Measurements from ENCODE around the gene CCDC39.

CCDC39 gene

GRCh38 chr3:180611006-180611405, 68.3 kb downstream of the CCDC39 start:
- Histone ChIP-seq H3K9me3 (ENCODE audit: low read length) (no peaks in the 10 kb centered on the region), H3K79me2 (ENCODE audit: insufficient read depth, low read length) (no peaks in the 10 kb centered on the region), H3K36me3 (ENCODE audit: insufficient read depth, low read length) (peaks cover 85% of the 10 kb centered on the region), H3K4me1 (ENCODE audit: insufficient read depth, low read length, severe bottlenecking) (no peaks in the 10 kb centered on the region), H3K9ac (ENCODE audit: low read length) (no peak overlapping the region), H2AFZ (ENCODE audit: low read length) (no peak overlapping the region), H3K27me3 (ENCODE audit: insufficient read depth, low read length) (no peaks in the 10 kb centered on the region), H4K20me1 (ENCODE audit: insufficient read depth, low read length) (no peaks in the 10 kb centered on the region), H3K4me3 (ENCODE audit: low read depth, low read length, poor library complexity, severe bottlenecking) (no peak overlapping the region), H3K9me2 (ENCODE audit: low read depth, low read length) (no peaks in the 10 kb centered on the region), H3K27ac (ENCODE audit: low read depth, low read length, poor library complexity, severe bottlenecking) (no peak overlapping the region), H3K4me2 (ENCODE audit: low read length) (no peak overlapping the region), H3F3A (ENCODE audit: insufficient read depth, low read length) (no peaks in the 10 kb centered on the region)
- TF ChIP-seq CTCF (IDR thresholded peaks at IDR 0.05; ENCODE audit: low read length) (no peak), EZH2 (IDR thresholded peaks at IDR 0.05; ENCODE audit: borderline replicate concordance, low read length) (no peak)

- TF ChIP-seq CTCF (IDR thresholded peaks at IDR 0.05; ENCODE audit: low read length): peak; percentile 44; the same call in 1 of the 2 replicates
- TF ChIP-seq EZH2 (IDR thresholded peaks at IDR 0.05; ENCODE audit: borderline replicate concordance, low read length): no peak
- H3F3A ChIP-seq (ENCODE audit: insufficient read depth, low read length): no peaks in the 10 kb centered on the region
- peak within 1 kb of the TSS; percentile 81 for H3K27ac ChIP-seq (ENCODE audit: low read depth, low read length, poor library complexity, severe bottlenecking)
- H3K4me2 ChIP-seq (ENCODE audit: low read length): peak within 1 kb of the TSS; percentile 77
- H2AFZ ChIP-seq (ENCODE audit: low read length): peak within 1 kb of the TSS; percentile 88
- H3K36me3 ChIP-seq (ENCODE audit: insufficient read depth, low read length): peaks cover 34% of the 10 kb centered on the region
- peaks cover 21% of the 10 kb centered on the region for H3K4me1 ChIP-seq (ENCODE audit: insufficient read depth, low read length, severe bottlenecking)
- no peaks in the 10 kb centered on the region for H3K9me2 ChIP-seq (ENCODE audit: low read depth, low read length)
- peaks cover 20% of the 10 kb centered on the region for H3K79me2 ChIP-seq (ENCODE audit: insufficient read depth, low read length)
- peak within 1 kb of the TSS; percentile 70 for H3K4me3 ChIP-seq (ENCODE audit: low read depth, low read length, poor library complexity, severe bottlenecking)
- peak within 1 kb of the TSS; percentile 76 for H3K9ac ChIP-seq (ENCODE audit: low read length)
- peaks cover 3% of the 10 kb centered on the region; the same call in 1 of the 2 replicates for H3K9me3 ChIP-seq (ENCODE audit: low read length)
- H3K27me3 ChIP-seq (ENCODE audit: insufficient read depth, low read length): no peaks in the 10 kb centered on the region
- peaks cover 2% of the 10 kb centered on the region; the same call in 1 of the 2 replicates for H4K20me1 ChIP-seq (ENCODE audit: insufficient read depth, low read length)
These were observed 77.3 kb downstream of the CCDC39 start, which contains the start of gene TTC14 for GRCh38 chr3:180601688-180602666. Gene TTC14, plus strand, starts transcription at chr3:180602163. Its CDS starts 99 bp downstream, at chr3:180602262.

- Histone ChIP-seq H4K20me1 (ENCODE audit: insufficient read depth, low read length) (peaks cover 2% of the 10 kb centered on the region; the same call in 1 of the 2 replicates), H2AFZ (ENCODE audit: low read length) (no peak overlapping the region), H3K27ac (ENCODE audit: low read depth, low read length, poor library complexity, severe bottlenecking) (no peak overlapping the region), H3K9ac (ENCODE audit: low read length) (no peak overlapping the region), H3K9me2 (ENCODE audit: low read depth, low read length) (no peaks in the 10 kb centered on the region), H3K27me3 (ENCODE audit: insufficient read depth, low read length) (no peaks in the 10 kb centered on the region), H3K36me3 (ENCODE audit: insufficient read depth, low read length) (peaks cover 19% of the 10 kb centered on the region), H3K4me3 (ENCODE audit: low read depth, low read length, poor library complexity, severe bottlenecking) (no peak overlapping the region), H3K9me3 (ENCODE audit: low read length) (peaks cover 3% of the 10 kb centered on the region; the same call in 1 of the 2 replicates), H3K4me1 (ENCODE audit: insufficient read depth, low read length, severe bottlenecking) (peaks cover 21% of the 10 kb centered on the region), H3K4me2 (ENCODE audit: low read length) (no peak overlapping the region), H3K79me2 (ENCODE audit: insufficient read depth, low read length) (peaks cover 20% of the 10 kb centered on the region), H3F3A (ENCODE audit: insufficient read depth, low read length) (no peaks in the 10 kb centered on the region)
- TF ChIP-seq CTCF (IDR thresholded peaks at IDR 0.05; ENCODE audit: low read length): no peak
- no peak for TF ChIP-seq EZH2 (IDR thresholded peaks at IDR 0.05; ENCODE audit: borderline replicate concordance, low read length)
These were observed 78.8 kb downstream of the CCDC39 start for GRCh38 chr3:180600473-180600872.
